ENCODE results near the gene ZNF146. TPM values are rescaled to one million over a fixed set of nuclear protein-coding genes. Genes with fewer than 3 reads are reported as not detected.
"Not testable (repeated sequence)": the region's sequence is repeated elsewhere in the genome, so short reads cannot be mapped to it uniquely, and the experiment has no call there.

Gene ZNF146
- total RNA-seq, 2 donors from 2014 or later = 44.0 to 45.2 TPM

DNA sequence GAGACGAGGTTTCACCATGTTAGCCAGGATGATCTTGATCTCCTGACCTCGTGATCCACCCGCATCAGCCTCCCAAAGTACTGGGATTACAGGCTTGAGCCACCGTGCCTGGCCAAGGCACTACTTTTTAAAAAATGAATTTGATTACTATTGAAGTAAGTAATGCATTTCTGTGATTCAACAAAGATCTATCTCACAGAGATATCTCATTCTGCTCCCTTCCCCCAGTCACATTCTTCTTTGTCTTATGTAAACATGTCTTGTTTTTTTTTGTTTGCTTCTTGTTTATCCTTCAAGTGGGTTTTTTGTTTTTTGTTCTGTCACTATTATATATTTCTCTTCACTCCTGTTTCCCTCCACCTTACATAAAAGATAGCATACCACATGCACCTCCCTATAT is 6.6 kb downstream of the ZNF146 start:
- intact Hi-C loops (cut with DNase I) = no loop called here
- Histone ChIP-seq H3K4me3 (no peak overlapping the region), H3K9ac (ENCODE audit: low read depth in 2 of 2, low read length in 2 of 2) (no peak overlapping the region), H3K4me1 (no peaks in the 10 kb centered on the region), H3K9me3 (no peaks in the 10 kb centered on the region), H3K36me3 (no peaks in the 10 kb centered on the region), H3K27ac (no peak overlapping the region), H3K27me3 (no peaks in the 10 kb centered on the region)
- TF ChIP-seq, protein P1, sequence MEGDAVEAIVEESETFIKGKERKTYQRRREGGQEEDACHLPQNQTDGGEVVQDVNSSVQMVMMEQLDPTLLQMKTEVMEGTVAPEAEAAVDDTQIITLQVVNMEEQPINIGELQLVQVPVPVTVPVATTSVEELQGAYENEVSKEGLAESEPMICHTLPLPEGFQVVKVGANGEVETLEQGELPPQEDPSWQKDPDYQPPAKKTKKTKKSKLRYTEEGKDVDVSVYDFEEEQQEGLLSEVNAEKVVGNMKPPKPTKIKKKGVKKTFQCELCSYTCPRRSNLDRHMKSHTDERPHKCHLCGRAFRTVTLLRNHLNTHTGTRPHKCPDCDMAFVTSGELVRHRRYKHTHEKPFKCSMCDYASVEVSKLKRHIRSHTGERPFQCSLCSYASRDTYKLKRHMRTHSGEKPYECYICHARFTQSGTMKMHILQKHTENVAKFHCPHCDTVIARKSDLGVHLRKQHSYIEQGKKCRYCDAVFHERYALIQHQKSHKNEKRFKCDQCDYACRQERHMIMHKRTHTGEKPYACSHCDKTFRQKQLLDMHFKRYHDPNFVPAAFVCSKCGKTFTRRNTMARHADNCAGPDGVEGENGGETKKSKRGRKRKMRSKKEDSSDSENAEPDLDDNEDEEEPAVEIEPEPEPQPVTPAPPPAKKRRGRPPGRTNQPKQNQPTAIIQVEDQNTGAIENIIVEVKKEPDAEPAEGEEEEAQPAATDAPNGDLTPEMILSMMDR (IDR thresholded peaks at IDR 0.05) = no peak
- no peak for DNase-seq

DNA sequence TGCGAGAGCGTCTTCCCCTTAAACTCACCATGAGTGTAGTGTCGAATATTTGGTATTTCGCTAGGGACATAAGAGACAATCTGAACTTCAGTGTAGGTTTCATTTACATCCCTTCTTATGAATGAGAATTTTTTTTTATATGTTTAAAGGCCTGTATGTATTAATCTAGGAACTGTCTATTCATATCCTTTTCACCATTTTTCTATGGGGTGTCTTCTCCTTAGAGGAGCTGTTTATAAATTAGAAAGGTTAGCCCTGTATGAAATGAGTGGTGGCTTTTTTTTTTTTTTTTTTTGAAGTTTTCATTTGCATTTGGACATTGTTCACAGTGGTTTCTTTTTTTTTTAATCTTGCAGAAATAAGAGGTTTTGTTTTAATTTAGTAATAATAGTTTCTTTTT is 7.6 kb downstream of the ZNF146 start:
- TF ChIP-seq, protein P1 (IDR thresholded peaks at IDR 0.05) = no peak
- Histone ChIP-seq H3K27me3 (no peaks in the 10 kb centered on the region), H3K9me3 (no peaks in the 10 kb centered on the region), H3K36me3 (peaks cover 1% of the 10 kb centered on the region), H3K9ac (ENCODE audit: low read depth in 2 of 2, low read length in 2 of 2) (no peak overlapping the region), H3K27ac (no peak overlapping the region), H3K4me3 (no peak overlapping the region), H3K4me1 (no peaks in the 10 kb centered on the region)
- DNase-seq = no peak
- intact Hi-C loops (cut with DNase I) = no loop called here

DNA sequence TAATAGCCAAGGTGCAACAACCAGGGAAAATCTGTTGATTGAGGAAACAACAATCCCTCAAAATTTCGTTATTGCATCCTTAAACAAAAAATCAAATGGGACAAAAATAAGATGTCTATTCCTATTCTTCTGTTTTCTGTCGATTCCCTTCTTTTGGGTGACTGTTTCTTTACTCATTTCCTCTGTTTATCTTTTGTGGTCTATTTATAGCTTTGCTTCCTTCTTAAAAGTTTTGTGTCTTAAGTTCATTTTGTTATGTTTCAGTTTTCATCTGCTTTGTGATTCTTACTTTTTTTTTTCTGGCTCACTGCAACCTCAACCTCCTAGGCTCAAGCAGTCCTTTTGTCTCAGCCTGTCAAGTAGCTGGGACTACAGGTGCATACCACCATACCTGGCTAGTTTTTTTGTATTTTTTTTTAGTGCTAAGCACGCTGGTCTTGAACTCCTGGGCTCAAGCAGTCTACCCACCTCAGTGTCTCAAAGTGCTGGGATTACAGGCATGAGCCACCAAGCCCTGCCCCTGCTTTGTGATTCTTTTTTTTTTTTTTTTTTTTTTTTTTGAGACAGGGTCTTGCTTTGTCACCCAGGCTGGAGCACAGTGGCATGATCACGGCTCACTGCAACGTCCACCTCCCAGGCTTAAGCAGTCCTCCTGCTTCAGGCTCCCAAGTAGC is 10.4 kb downstream of the ZNF146 start:
- Histone ChIP-seq H3K4me1 (no peaks in the 10 kb centered on the region), H3K27ac (no peak overlapping the region), H3K36me3 (peaks cover 21% of the 10 kb centered on the region), H3K27me3 (no peaks in the 10 kb centered on the region), H3K9me3 (no peaks in the 10 kb centered on the region), H3K9ac (ENCODE audit: low read depth in 2 of 2, low read length in 2 of 2) (no peak overlapping the region), H3K4me3 (no peak overlapping the region)
- DNase-seq = no peak
- intact Hi-C loops (cut with DNase I) = no loop called here
- TF ChIP-seq, protein P1 (IDR thresholded peaks at IDR 0.05) = no peak

DNA sequence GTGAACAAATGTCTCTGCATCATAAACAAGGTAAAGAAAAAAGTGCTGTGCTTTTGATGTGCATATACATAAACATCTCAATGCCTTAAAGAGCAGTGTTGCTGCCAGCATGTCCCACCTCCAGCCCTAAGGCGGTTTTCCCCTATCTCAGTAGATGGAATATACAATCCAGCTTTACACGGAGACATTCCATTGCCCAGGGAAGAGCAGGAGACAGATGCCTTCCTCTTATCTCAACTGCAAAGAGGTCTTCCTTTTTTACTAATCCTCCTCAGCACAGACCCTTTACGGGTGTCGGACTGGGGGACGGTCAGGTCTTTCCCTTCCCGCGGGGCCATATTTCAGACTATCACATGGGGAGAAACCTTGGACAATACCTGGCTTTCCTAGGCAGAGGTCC is 18.7 kb downstream of the ZNF146 start:
- H3K4me1 ChIP-seq; H3K9ac ChIP-seq (ENCODE audit: low read depth in 2 of 2, low read length in 2 of 2); H3K4me3 ChIP-seq; intact Hi-C loops (cut with DNase I); H3K27ac ChIP-seq; H3K27me3 ChIP-seq; DNase-seq: not testable (repeated sequence)
- peaks cover 13% of the 10 kb centered on the region for H3K9me3 ChIP-seq
- peaks cover 77% of the 10 kb centered on the region for H3K36me3 ChIP-seq

DNA sequence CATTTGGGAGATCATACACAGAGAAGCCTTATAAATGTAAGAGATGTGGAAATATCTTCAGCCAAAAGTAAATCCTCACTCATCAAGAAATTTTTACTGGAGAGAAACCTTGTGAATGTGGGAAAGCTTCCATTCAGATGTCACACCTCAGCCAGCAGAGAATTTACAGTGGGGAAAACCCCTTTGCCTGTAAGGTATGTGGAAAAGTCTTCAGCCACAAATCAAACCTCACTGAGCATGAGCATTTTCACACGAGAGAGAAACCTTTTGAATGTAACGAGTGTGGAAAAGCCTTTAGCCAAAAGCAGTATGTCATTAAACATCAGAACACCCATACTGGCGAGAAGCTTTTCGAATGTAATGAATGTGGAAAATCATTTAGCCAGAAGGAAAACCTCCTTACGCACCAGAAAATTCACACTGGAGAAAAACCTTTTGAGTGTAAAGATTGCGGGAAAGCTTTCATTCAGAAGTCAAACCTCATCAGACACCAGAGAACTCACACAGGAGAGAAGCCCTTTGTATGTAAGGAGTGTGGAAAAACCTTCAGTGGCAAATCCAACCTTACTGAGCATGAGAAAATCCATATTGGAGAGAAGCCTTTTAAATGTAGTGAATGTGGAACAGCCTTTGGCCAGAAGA is 21.5 kb downstream of the ZNF146 start:
- Histone ChIP-seq H3K27ac (no peak overlapping the region), H3K36me3 (peaks cover 59% of the 10 kb centered on the region), H3K4me3 (no peak overlapping the region), H3K27me3 (no peaks in the 10 kb centered on the region), H3K4me1 (no peaks in the 10 kb centered on the region), H3K9ac (ENCODE audit: low read depth in 2 of 2, low read length in 2 of 2) (no peak overlapping the region), H3K9me3 (peaks cover 13% of the 10 kb centered on the region)
- DNase-seq = no peak
- intact Hi-C loops (cut with DNase I) = no loop called here
- TF ChIP-seq, protein P1 (IDR thresholded peaks at IDR 0.05) = no peak

DNA sequence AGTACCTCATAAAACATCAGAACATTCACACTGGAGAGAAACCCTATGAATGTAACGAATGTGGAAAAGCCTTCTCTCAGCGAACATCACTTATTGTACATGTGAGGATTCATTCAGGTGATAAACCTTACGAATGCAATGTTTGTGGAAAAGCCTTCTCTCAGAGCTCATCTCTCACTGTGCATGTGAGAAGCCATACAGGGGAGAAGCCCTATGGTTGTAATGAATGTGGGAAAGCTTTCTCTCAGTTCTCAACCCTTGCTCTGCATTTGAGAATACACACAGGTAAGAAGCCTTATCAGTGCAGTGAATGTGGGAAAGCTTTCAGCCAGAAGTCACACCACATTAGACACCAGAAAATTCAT is 22.0 kb downstream of the ZNF146 start:
- Histone ChIP-seq H3K36me3 (peaks cover 54% of the 10 kb centered on the region), H3K9ac (ENCODE audit: low read depth in 2 of 2, low read length in 2 of 2) (no peak overlapping the region), H3K27ac (no peak overlapping the region), H3K4me1 (no peaks in the 10 kb centered on the region), H3K27me3 (no peaks in the 10 kb centered on the region), H3K9me3 (peaks cover 13% of the 10 kb centered on the region), H3K4me3 (no peak overlapping the region)
- TF ChIP-seq, protein P1 (IDR thresholded peaks at IDR 0.05) = no peak
- DNase-seq = no peak
- intact Hi-C loops (cut with DNase I) = no loop called here

Data from colonic mucosa (tissue), 4 donors.